Fibroblast of lung (primary cell): ENCODE results near the gene IGDCC3. TPM values are rescaled to one million over a fixed set of nuclear protein-coding genes. Genes with fewer than 3 reads are reported as not detected.

ENCODE experiments used
- DNase-seq, 2 donors: peaks; one replicate each; pipeline versions ENCODE4 v3.0.0 to v3.0.0-alpha.2; 2010; ENCODE audit warnings: low read depth in 2 of 2
- H2AFZ ChIP-seq: 2 replicates; pipeline ENCODE4 v1.5.1; 2012; ENCODE audit warnings: low read length, control low read depth, inconsistent platforms
- H3K27ac ChIP-seq: 2 replicates; pipeline ENCODE4 v1.5.1; 2011; ENCODE audit warnings: low read length, control low read depth; ENCODE audit not compliant: insufficient read depth
- H3K27me3 ChIP-seq: 2 replicates; pipeline ENCODE4 v1.5.1; 2011; ENCODE audit warnings: mild to moderate bottlenecking, low read length; ENCODE audit not compliant: control insufficient read depth, insufficient read depth
- H3K36me3 ChIP-seq: 2 replicates; pipeline ENCODE4 v1.5.1; 2011; ENCODE audit warnings: low read length; ENCODE audit not compliant: control insufficient read depth, insufficient read depth
- H3K4me1 ChIP-seq: 2 replicates; pipeline ENCODE4 v1.5.1; 2011; ENCODE audit warnings: low read length; ENCODE audit not compliant: control insufficient read depth, insufficient read depth; ENCODE audit errors: extremely low read depth
- H3K4me2 ChIP-seq: 2 replicates; pipeline ENCODE4 v1.5.1; 2011; ENCODE audit warnings: low read length, control low read depth; ENCODE audit not compliant: insufficient read depth; ENCODE audit errors: extremely low read depth
- H3K4me3 ChIP-seq, 4 experiments: fragments of 200-600 bp in 1 of 4; sonication (generic) in 1 of 4; replicated peaks in 1 of 4; 2 replicates each; pipeline ENCODE4 v1.5.1; 2011 to 2016; ENCODE audit warnings: low read length in 4 of 4, low read depth in 3 of 4, mild to moderate bottlenecking in 3 of 4, control low read depth in 2 of 4, inconsistent platforms in 1 of 4, mixed read lengths in 1 of 4; ENCODE audit not compliant: insufficient read depth in 1 of 4; ENCODE audit errors: control extremely low read depth in 1 of 4
- H3K79me2 ChIP-seq: 2 replicates; pipeline ENCODE4 v1.5.1; 2012; ENCODE audit warnings: mild to moderate bottlenecking, low read length, inconsistent platforms; ENCODE audit not compliant: control insufficient read depth, insufficient read depth
- H3K9ac ChIP-seq: 2 replicates; pipeline ENCODE4 v1.5.1; 2011; ENCODE audit warnings: mild to moderate bottlenecking, low read length, control low read depth; ENCODE audit not compliant: insufficient read depth
- H3K9me3 ChIP-seq: 2 replicates; pipeline ENCODE4 v1.5.1; 2012; ENCODE audit warnings: low read depth, low read length; ENCODE audit not compliant: control insufficient read depth, insufficient read depth
- H4K20me1 ChIP-seq: 2 replicates; pipeline ENCODE4 v1.5.1; 2011; ENCODE audit warnings: low read length; ENCODE audit not compliant: control insufficient read depth, insufficient read depth; ENCODE audit errors: extremely low read depth
- EZH2 ChIP-seq: IDR thresholded peaks from 2 replicates; pipeline ENCODE4 v1.5.1; 2012; ENCODE audit warnings: low read length, control low read depth, mild to moderate bottlenecking; ENCODE audit errors: missing control alignments
- polyA plus RNA-seq, 2 donors: library from polyadenylated mRNA; depleted of rRNA in 1 of 2; stranded (reverse) in 1 of 2; unstranded in 1 of 2; fragments of >200 nt; gene quantifications; 2 replicates each; pipeline ENCODE4 v1.2.1, GENCODE V29; 2011 to 2012; ENCODE audit warnings: missing spikeins in 1 of 2
- total RNA-seq: library from RNA; depleted of rRNA; stranded (reverse); fragments of >200 nt; gene quantifications from 2 replicates; pipeline ENCODE4 v1.2.1, GENCODE V29; 2014
- TF ChIP-seq, protein P1 (sequence below), 2 donors: IDR thresholded peaks in 1 of 2; conservative IDR thresholded peaks in 1 of 2; 1 replicate in 1 of 2; 2 replicates in 1 of 2; pipeline ENCODE4 v1.5.1; 2011 to 2012; ENCODE audit warnings: low read length in 2 of 2, control low read depth in 1 of 2, inconsistent platforms in 1 of 2, low read depth in 1 of 2, mild to moderate bottlenecking in 1 of 2

IGDCC3 gene
- total and polyA plus RNA-seq, 2 donors (not counting 1 experiment from before 2014, with no cell fraction given), result 0.15 TPM; not detected in 1

GRCh38 chr15:65376767-65377104 lies 1.1 kb downstream of the IGDCC3 start:
- H3K9me3 ChIP-seq, result no peaks in the 10 kb centered on the region
- H3K36me3 ChIP-seq, result no peaks in the 10 kb centered on the region
- peak; percentile 89 for TF ChIP-seq EZH2
- TF ChIP-seq, protein P1, sequence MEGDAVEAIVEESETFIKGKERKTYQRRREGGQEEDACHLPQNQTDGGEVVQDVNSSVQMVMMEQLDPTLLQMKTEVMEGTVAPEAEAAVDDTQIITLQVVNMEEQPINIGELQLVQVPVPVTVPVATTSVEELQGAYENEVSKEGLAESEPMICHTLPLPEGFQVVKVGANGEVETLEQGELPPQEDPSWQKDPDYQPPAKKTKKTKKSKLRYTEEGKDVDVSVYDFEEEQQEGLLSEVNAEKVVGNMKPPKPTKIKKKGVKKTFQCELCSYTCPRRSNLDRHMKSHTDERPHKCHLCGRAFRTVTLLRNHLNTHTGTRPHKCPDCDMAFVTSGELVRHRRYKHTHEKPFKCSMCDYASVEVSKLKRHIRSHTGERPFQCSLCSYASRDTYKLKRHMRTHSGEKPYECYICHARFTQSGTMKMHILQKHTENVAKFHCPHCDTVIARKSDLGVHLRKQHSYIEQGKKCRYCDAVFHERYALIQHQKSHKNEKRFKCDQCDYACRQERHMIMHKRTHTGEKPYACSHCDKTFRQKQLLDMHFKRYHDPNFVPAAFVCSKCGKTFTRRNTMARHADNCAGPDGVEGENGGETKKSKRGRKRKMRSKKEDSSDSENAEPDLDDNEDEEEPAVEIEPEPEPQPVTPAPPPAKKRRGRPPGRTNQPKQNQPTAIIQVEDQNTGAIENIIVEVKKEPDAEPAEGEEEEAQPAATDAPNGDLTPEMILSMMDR (conservative IDR thresholded peaks at IDR 0.05 in 1 of 2, IDR thresholded peaks at IDR 0.05 in 1 of 2; ENCODE audit: low read depth in 1 of 2, low read length in 2 of 2), result no peak
- H3K4me2 ChIP-seq, result peak overlapping the region; percentile 79
- no peak overlapping the region for H3K9ac ChIP-seq
- no peaks in the 10 kb centered on the region for H3K4me1 ChIP-seq
- H3K27me3 ChIP-seq, result peaks cover 37% of the 10 kb centered on the region
- H2AFZ ChIP-seq, result peak overlapping the region; percentile 16
- peak in 1 of 2 donors; percentile 9 for DNase-seq
- no peak overlapping the region for H3K27ac ChIP-seq
- H3K79me2 ChIP-seq, result no peaks in the 10 kb centered on the region
- H4K20me1 ChIP-seq, result no peaks in the 10 kb centered on the region
- H3K4me3 ChIP-seq, result peak overlapping the region in 3 of 4 experiments; percentile 8 to 52 (median 43)

GRCh38 chr15:65375871-65376607 lies 1.8 kb downstream of the IGDCC3 start:
- Histone ChIP-seq H3K27me3 (peaks cover 37% of the 10 kb centered on the region), H3K9me3 (no peaks in the 10 kb centered on the region), H3K4me2 (no peak overlapping the region), H3K79me2 (no peaks in the 10 kb centered on the region), H3K4me1 (no peaks in the 10 kb centered on the region), H3K9ac (no peak overlapping the region), H3K4me3 (no peak overlapping the region), H4K20me1 (no peaks in the 10 kb centered on the region), H3K36me3 (no peaks in the 10 kb centered on the region), H2AFZ (no peak overlapping the region), H3K27ac (no peak overlapping the region)
- no peak for DNase-seq
- TF ChIP-seq EZH2, result no peak
- TF ChIP-seq, protein P1 (conservative IDR thresholded peaks at IDR 0.05 in 1 of 2, IDR thresholded peaks at IDR 0.05 in 1 of 2; ENCODE audit: low read depth in 1 of 2, low read length in 2 of 2), result no peak

DNA sequence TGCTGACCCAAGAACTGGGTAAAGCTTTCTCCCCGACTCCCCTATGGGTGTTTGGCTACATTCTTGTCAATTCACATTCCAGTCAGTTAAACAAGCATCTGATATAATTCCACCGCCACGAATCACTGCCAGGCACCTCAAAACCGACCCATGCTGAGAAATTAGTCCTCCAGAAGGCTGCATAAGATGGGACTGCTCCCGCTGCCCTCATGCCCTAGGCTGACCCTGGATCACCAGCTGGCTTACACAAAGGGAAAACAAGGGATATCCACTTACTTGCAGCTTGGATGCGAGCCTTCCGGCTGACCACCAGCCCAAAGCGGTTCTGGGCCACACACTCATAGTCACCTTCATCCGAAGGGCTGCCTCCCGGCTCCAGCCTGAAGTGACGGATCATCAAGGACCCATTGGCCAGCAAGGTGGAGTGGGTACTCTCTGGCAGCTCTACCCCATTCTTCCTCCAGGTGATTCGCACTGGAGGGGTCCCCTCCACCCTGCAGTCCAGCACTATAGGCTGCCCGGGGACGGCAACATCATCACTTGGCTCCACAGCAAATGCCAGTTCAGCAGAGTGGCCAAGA lies 2.9 kb downstream of the IGDCC3 start:
- H3K9me3 ChIP-seq, result no peaks in the 10 kb centered on the region
- H3K36me3 ChIP-seq, result no peaks in the 10 kb centered on the region
- peak in 1 of 2 donors; percentile 25 for DNase-seq
- H3K4me1 ChIP-seq, result no peaks in the 10 kb centered on the region
- no peak overlapping the region for H3K4me3 ChIP-seq
- H3K79me2 ChIP-seq, result no peaks in the 10 kb centered on the region
- H3K9ac ChIP-seq, result no peak overlapping the region
- H4K20me1 ChIP-seq, result no peaks in the 10 kb centered on the region
- no peak overlapping the region for H3K4me2 ChIP-seq
- H3K27ac ChIP-seq, result no peak overlapping the region
- TF ChIP-seq EZH2, result no peak
- TF ChIP-seq, protein P1 (conservative IDR thresholded peaks at IDR 0.05 in 1 of 2, IDR thresholded peaks at IDR 0.05 in 1 of 2; ENCODE audit: low read depth in 1 of 2, low read length in 2 of 2), result no peak
- H2AFZ ChIP-seq, result no peak overlapping the region
- H3K27me3 ChIP-seq, result peaks cover 33% of the 10 kb centered on the region
